Neuronal stem cell (in vitro differentiated cells): ENCODE measurements around the gene EIF2S2.

ENCODE experiments used
- DNase-seq: peaks from one replicate; pipeline ENCODE4 v3.0.0-alpha.2; 2013; ENCODE audit warnings: low spot score
- H2AFZ ChIP-seq: one replicate; pipeline ENCODE4 v1.6.1; 2013; ENCODE audit warnings: mild to moderate bottlenecking, low read length, inconsistent platforms
- H2AK5ac ChIP-seq: 2 replicates; pipeline ENCODE4 v1.6.1; 2013; ENCODE audit warnings: low read depth, mild to moderate bottlenecking, inconsistent platforms, low read length, moderate library complexity, mixed read lengths
- H2BK120ac ChIP-seq: 2 replicates; pipeline ENCODE4 v1.6.1; 2013; ENCODE audit warnings: low read depth, mild to moderate bottlenecking, inconsistent platforms, low read length, moderate library complexity, mixed read lengths
- H2BK12ac ChIP-seq: one replicate; pipeline ENCODE4 v1.6.1; 2013; ENCODE audit warnings: low read length, inconsistent platforms
- H2BK15ac ChIP-seq: 2 replicates; pipeline ENCODE4 v1.6.1; 2013; ENCODE audit warnings: mild to moderate bottlenecking, low read length, inconsistent platforms, mixed read lengths
- H2BK5ac ChIP-seq: one replicate; pipeline ENCODE4 v1.6.1; 2013; ENCODE audit warnings: inconsistent platforms, mild to moderate bottlenecking, low read length, moderate library complexity
- H3K14ac ChIP-seq: one replicate; pipeline ENCODE4 v1.6.1; 2013; ENCODE audit warnings: low read length, inconsistent platforms
- H3K18ac ChIP-seq: 2 replicates; pipeline ENCODE4 v1.6.1; 2013; ENCODE audit warnings: low read length, inconsistent platforms
- H3K23ac ChIP-seq: 2 replicates; pipeline ENCODE4 v1.6.1; 2013; ENCODE audit warnings: low read depth, mild to moderate bottlenecking, mixed read lengths, low read length, inconsistent platforms; ENCODE audit not compliant: poor library complexity
- H3K27ac ChIP-seq: replicated peaks from 3 replicates; pipeline ENCODE4 v1.5.1; 2013; ENCODE audit warnings: low read length, inconsistent platforms
- H3K27me3 ChIP-seq, 3 experiments: 2 replicates each; pipeline ENCODE4 v1.6.1; 2013; ENCODE audit warnings: low read length in 3 of 3, mild to moderate bottlenecking in 2 of 3, inconsistent platforms in 1 of 3, low read depth in 1 of 3, mixed read lengths in 1 of 3, moderate library complexity in 1 of 3; ENCODE audit not compliant: control insufficient read depth in 3 of 3, insufficient read depth in 3 of 3
- H3K36me3 ChIP-seq, 2 donors: replicated peaks in 1 of 2; 2 replicates each; pipeline ENCODE4 v1.6.1; 2013; ENCODE audit warnings: low read length in 2 of 2; ENCODE audit not compliant: control insufficient read depth in 2 of 2, insufficient read depth in 2 of 2
- H3K4ac ChIP-seq: 2 replicates; pipeline ENCODE4 v1.6.1; 2013; ENCODE audit warnings: inconsistent platforms, mild to moderate bottlenecking, low read length, moderate library complexity
- H3K4me1 ChIP-seq, 2 donors: 1 replicate in 1 of 2; 2 replicates in 1 of 2; pipeline ENCODE4 v1.6.1; 2013; ENCODE audit warnings: low read length in 2 of 2, low read depth in 1 of 2; ENCODE audit not compliant: control insufficient read depth in 2 of 2, insufficient read depth in 1 of 2
- H3K4me2 ChIP-seq: one replicate; pipeline ENCODE4 v1.6.1; 2013; ENCODE audit warnings: mild to moderate bottlenecking, low read length, inconsistent platforms; ENCODE audit not compliant: insufficient read depth, poor library complexity, severe bottlenecking
- H3K4me3 ChIP-seq, 2 donors: 2 replicates each; pipeline ENCODE4 v1.5.1; 2013; ENCODE audit warnings: low read length in 2 of 2, mild to moderate bottlenecking in 2 of 2, inconsistent platforms in 1 of 2, moderate library complexity in 1 of 2
- H3K79me1 ChIP-seq: one replicate; pipeline ENCODE4 v1.6.1; 2013; ENCODE audit warnings: low read depth, mild to moderate bottlenecking, inconsistent platforms, low read length, moderate library complexity
- H3K9ac ChIP-seq: one replicate; pipeline ENCODE4 v1.6.1; 2013; ENCODE audit warnings: mild to moderate bottlenecking, low read depth, low read length, inconsistent platforms; ENCODE audit not compliant: poor library complexity
- H3K9me3 ChIP-seq, 2 donors: replicated peaks in 1 of 2; 2 replicates each; pipeline versions ENCODE3 to v1.6.1; 2013; ENCODE audit warnings: low read length in 2 of 2, mild to moderate bottlenecking in 2 of 2, inconsistent platforms in 1 of 2, low read depth in 1 of 2, mixed read lengths in 1 of 2, moderate library complexity in 1 of 2; ENCODE audit not compliant: control insufficient read depth in 2 of 2, insufficient read depth in 1 of 2
- H4K8ac ChIP-seq: one replicate; pipeline ENCODE4 v1.6.1; 2013; ENCODE audit warnings: low read depth, mild to moderate bottlenecking, inconsistent platforms, low read length, moderate library complexity
- H4K91ac ChIP-seq: one replicate; pipeline ENCODE4 v1.6.1; 2013; ENCODE audit warnings: low read length, low read depth, mild to moderate bottlenecking, inconsistent platforms; ENCODE audit not compliant: poor library complexity
- WGBS, 2 donors: extraction: QIAGEN DNeasy Blood & Tissue Kit; methylation state at CpG; one replicate each; pipeline ENCODE4 v1.1.7; 2013; ENCODE audit warnings: missing lambda C conversion rate in 2 of 2, mixed read lengths in 1 of 2; ENCODE audit not compliant: insufficient read length in 2 of 2, insufficient replicate concordance in 1 of 2; ENCODE audit errors: extremely low coverage in 2 of 2; 5-methylcytosine and 5-hydroxymethylcytosine counted together
- small RNA-seq: library from polyadenylated mRNA; stranded (forward); fragments of <200 nt; extraction: miRNeasy Mini kit (QIAGEN cat#:217004); gene quantifications from one replicate; pipeline ENCODE3, GENCODE V24; 2013; ENCODE audit not compliant: insufficient read depth

The EIF2S2 gene

DNA sequence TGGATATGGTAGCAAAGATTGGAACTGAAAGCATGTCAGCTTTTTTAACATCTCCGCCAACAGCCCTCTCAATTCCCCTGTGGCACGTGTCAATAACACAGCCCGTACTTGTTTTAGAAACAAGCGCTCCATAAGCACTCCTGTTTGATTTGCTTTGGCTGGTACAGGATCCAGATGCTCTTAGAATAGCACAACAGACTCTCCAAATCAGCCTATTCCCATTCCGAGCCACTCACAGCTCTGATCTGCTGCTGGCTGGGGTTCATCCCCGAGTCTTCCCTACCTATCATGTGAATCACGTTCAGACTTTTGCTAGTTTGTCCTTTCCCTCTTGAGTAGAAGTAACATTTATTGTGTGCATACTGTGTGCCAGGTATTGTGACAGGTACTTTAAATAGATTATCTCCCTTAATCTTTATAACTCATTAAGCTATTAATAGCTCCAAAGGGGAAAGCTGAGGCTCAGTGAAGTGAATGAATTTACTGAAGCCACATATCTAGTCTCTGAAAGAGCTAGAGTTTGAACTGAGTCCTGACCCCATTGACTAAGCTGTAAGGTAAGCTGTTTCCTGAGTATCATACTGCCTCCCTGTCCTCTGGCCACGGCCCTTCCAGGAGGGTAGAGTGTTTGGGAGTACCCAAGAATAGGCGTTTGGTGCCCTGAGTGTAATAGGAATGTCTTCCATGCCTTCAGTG is 71.6 kb downstream of the EIF2S2 start:
- Histone ChIP-seq H2BK12ac (no peak overlapping the region), H2AFZ (no peak overlapping the region), H3K4ac (no peak overlapping the region), H3K14ac (no peak overlapping the region), H2AK5ac (no peak overlapping the region), H3K27ac (no peak overlapping the region), H2BK15ac (no peak overlapping the region), H3K4me3 (no peak overlapping the region), H3K18ac (no peak overlapping the region), H3K79me1 (peaks cover 2% of the 10 kb centered on the region), H4K91ac (no peak overlapping the region), H4K8ac (no peak overlapping the region), H3K27me3 (no peaks in the 10 kb centered on the region), H3K36me3 (peaks cover 0 to 46% of the 10 kb centered on the region in 2 donors), H3K9ac (no peak overlapping the region), H3K4me1 (peaks cover 4 to 5% of the 10 kb centered on the region in 2 donors), H2BK5ac (no peak overlapping the region), H2BK120ac (no peak overlapping the region), H3K23ac (no peak overlapping the region), H3K4me2 (no peak overlapping the region), H3K9me3 (peaks cover 0 to 10% of the 10 kb centered on the region in 2 donors)
- no peak for DNase-seq
- no CpG with 5 or more reads among the region's 9 CpGs for WGBS, 2 donors

Small RNA genes lying within 50 kb of the gene (small RNA-seq; reads per million reads assigned to genes)
- gene MIR4755: 1.2 reads per million
